ENCODE data around the gene CACNB2.

Gene CACNB2

GRCh38 chr10:18195060-18195799 is 55.0 kb downstream of the CACNB2 start:
- Histone ChIP-seq H3K4me2 (ENCODE audit: low read length, poor library complexity, severe bottlenecking) (no peak overlapping the region), H4K91ac (ENCODE audit: low read length) (no peak overlapping the region), H2BK120ac (ENCODE audit: low read depth, low read length) (no peak overlapping the region), H3K27ac (ENCODE audit: low read length, poor library complexity, severe bottlenecking) (no peak overlapping the region), H2BK12ac (ENCODE audit: low read length in 2 of 2) (peak overlapping the region in 1 of 2 experiments; percentile 29), H3K79me1 (replicated peaks; ENCODE audit: low read length, poor library complexity, severe bottlenecking) (no peaks in the 10 kb centered on the region), H3K23ac (ENCODE audit: low read length in 2 of 2) (no peak overlapping the region), H3K4me3 (ENCODE audit: insufficient read depth in 1 of 2, low read depth in 1 of 2, low read length in 2 of 2) (no peak overlapping the region), H2AFZ (ENCODE audit: low read depth, low read length) (no peak overlapping the region), H3K9me3 (ENCODE audit: control insufficient read depth, low read length) (no peaks in the 10 kb centered on the region), H3K36me3 (ENCODE audit: control insufficient read depth in 1 of 2, insufficient read depth in 2 of 2, low read depth in 1 of 2, low read length in 2 of 2) (no peaks in the 10 kb centered on the region), H2AK5ac (ENCODE audit: low read length, severe bottlenecking) (no peak overlapping the region), H2BK5ac (ENCODE audit: low read depth, low read length, poor library complexity, severe bottlenecking) (no peak overlapping the region), H3K9ac (ENCODE audit: low read length) (no peak overlapping the region), H3K14ac (ENCODE audit: low read length in 2 of 2) (no peak overlapping the region), H3K4ac (ENCODE audit: low read depth in 1 of 2, low read length in 2 of 2) (no peak overlapping the region), H3K4me1 (ENCODE audit: control insufficient read depth, insufficient read depth, low read depth, low read length) (no peaks in the 10 kb centered on the region), H3K18ac (ENCODE audit: low read depth in 1 of 2, low read length in 2 of 2) (no peak overlapping the region), H3K27me3 (ENCODE audit: control insufficient read depth in 1 of 2, insufficient read depth in 1 of 2, low read length in 2 of 2) (peaks cover 0 to 3% of the 10 kb centered on the region in 2 experiments), H4K8ac (ENCODE audit: low read length) (no peak overlapping the region), H2BK15ac (ENCODE audit: low read depth, poor library complexity, severe bottlenecking) (no peak overlapping the region)
- WGBS: 42% methylated on average over 10 of the region's 10 CpGs
- peak; percentile 39 for DNase-seq

GRCh38 chr10:18196806-18197550 is 56.8 kb downstream of the CACNB2 start:
- H3K4me3 ChIP-seq (ENCODE audit: insufficient read depth in 1 of 2, low read depth in 1 of 2, low read length in 2 of 2): no peak overlapping the region
- no peak overlapping the region for H2AK5ac ChIP-seq (ENCODE audit: low read length, severe bottlenecking)
- no peak overlapping the region for H3K18ac ChIP-seq (ENCODE audit: low read depth in 1 of 2, low read length in 2 of 2)
- no peak overlapping the region for H3K27ac ChIP-seq (ENCODE audit: low read length, poor library complexity, severe bottlenecking)
- no peaks in the 10 kb centered on the region for H3K36me3 ChIP-seq (ENCODE audit: control insufficient read depth in 1 of 2, insufficient read depth in 2 of 2, low read depth in 1 of 2, low read length in 2 of 2)
- no peak for DNase-seq
- no peak overlapping the region for H2AFZ ChIP-seq (ENCODE audit: low read depth, low read length)
- H3K9me3 ChIP-seq (ENCODE audit: control insufficient read depth, low read length): no peaks in the 10 kb centered on the region
- H3K27me3 ChIP-seq (ENCODE audit: control insufficient read depth in 1 of 2, insufficient read depth in 1 of 2, low read length in 2 of 2): peaks cover 0 to 3% of the 10 kb centered on the region in 2 experiments
- no peak overlapping the region for H3K9ac ChIP-seq (ENCODE audit: low read length)
- no peak overlapping the region for H2BK12ac ChIP-seq (ENCODE audit: low read length in 2 of 2)
- H3K4me2 ChIP-seq (ENCODE audit: low read length, poor library complexity, severe bottlenecking): no peak overlapping the region
- no peak overlapping the region for H2BK15ac ChIP-seq (ENCODE audit: low read depth, poor library complexity, severe bottlenecking)
- no peak overlapping the region for H4K91ac ChIP-seq (ENCODE audit: low read length)
- no peaks in the 10 kb centered on the region for H3K79me1 ChIP-seq (replicated peaks; ENCODE audit: low read length, poor library complexity, severe bottlenecking)
- no peak overlapping the region for H4K8ac ChIP-seq (ENCODE audit: low read length)
- WGBS: 61% methylated on average over 2 of the region's 2 CpGs
- H3K4ac ChIP-seq (ENCODE audit: low read depth in 1 of 2, low read length in 2 of 2): no peak overlapping the region
- no peaks in the 10 kb centered on the region for H3K4me1 ChIP-seq (ENCODE audit: control insufficient read depth, insufficient read depth, low read depth, low read length)
- H2BK5ac ChIP-seq (ENCODE audit: low read depth, low read length, poor library complexity, severe bottlenecking): no peak overlapping the region
- H3K23ac ChIP-seq (ENCODE audit: low read length in 2 of 2): no peak overlapping the region
- H2BK120ac ChIP-seq (ENCODE audit: low read depth, low read length): no peak overlapping the region
- no peak overlapping the region for H3K14ac ChIP-seq (ENCODE audit: low read length in 2 of 2)

- Histone ChIP-seq H2BK5ac (ENCODE audit: low read depth, low read length, poor library complexity, severe bottlenecking) (no peak overlapping the region), H3K23ac (ENCODE audit: low read length in 2 of 2) (no peak overlapping the region), H3K14ac (ENCODE audit: low read length in 2 of 2) (no peak overlapping the region), H2BK120ac (ENCODE audit: low read depth, low read length) (no peak overlapping the region), H3K9ac (ENCODE audit: low read length) (no peak overlapping the region), H3K4me1 (ENCODE audit: control insufficient read depth, insufficient read depth, low read depth, low read length) (no peaks in the 10 kb centered on the region), H3K4me3 (ENCODE audit: insufficient read depth in 1 of 2, low read depth in 1 of 2, low read length in 2 of 2) (no peak overlapping the region), H3K4ac (ENCODE audit: low read depth in 1 of 2, low read length in 2 of 2) (no peak overlapping the region), H2BK12ac (ENCODE audit: low read length in 2 of 2) (no peak overlapping the region), H3K27ac (ENCODE audit: low read length, poor library complexity, severe bottlenecking) (no peak overlapping the region), H4K91ac (ENCODE audit: low read length) (no peak overlapping the region), H4K8ac (ENCODE audit: low read length) (no peak overlapping the region), H2AK5ac (ENCODE audit: low read length, severe bottlenecking) (no peak overlapping the region), H3K4me2 (ENCODE audit: low read length, poor library complexity, severe bottlenecking) (no peak overlapping the region), H3K9me3 (ENCODE audit: control insufficient read depth, low read length) (no peaks in the 10 kb centered on the region), H3K27me3 (ENCODE audit: control insufficient read depth in 1 of 2, insufficient read depth in 1 of 2, low read length in 2 of 2) (peaks cover 0 to 3% of the 10 kb centered on the region in 2 experiments), H3K36me3 (ENCODE audit: control insufficient read depth in 1 of 2, insufficient read depth in 2 of 2, low read depth in 1 of 2, low read length in 2 of 2) (no peaks in the 10 kb centered on the region), H2BK15ac (ENCODE audit: low read depth, poor library complexity, severe bottlenecking) (no peak overlapping the region), H2AFZ (ENCODE audit: low read depth, low read length) (no peak overlapping the region), H3K79me1 (replicated peaks; ENCODE audit: low read length, poor library complexity, severe bottlenecking) (no peaks in the 10 kb centered on the region), H3K18ac (ENCODE audit: low read depth in 1 of 2, low read length in 2 of 2) (no peak overlapping the region)
- WGBS: 100% methylated on average over 1 of the region's 2 CpGs
- no peak for DNase-seq
Measured at GRCh38 chr10:18197706-18198105, 57.5 kb downstream of the CACNB2 start.

- H2AFZ ChIP-seq (ENCODE audit: low read depth, low read length): no peak overlapping the region
- no peak overlapping the region for H3K9ac ChIP-seq (ENCODE audit: low read length)
- no peak overlapping the region for H3K27ac ChIP-seq (ENCODE audit: low read length, poor library complexity, severe bottlenecking)
- no peaks in the 10 kb centered on the region for H3K79me1 ChIP-seq (replicated peaks; ENCODE audit: low read length, poor library complexity, severe bottlenecking)
- H3K4me1 ChIP-seq (ENCODE audit: control insufficient read depth, insufficient read depth, low read depth, low read length): no peaks in the 10 kb centered on the region
- H3K9me3 ChIP-seq (ENCODE audit: control insufficient read depth, low read length): no peaks in the 10 kb centered on the region
- H3K23ac ChIP-seq (ENCODE audit: low read length in 2 of 2): no peak overlapping the region
- H4K91ac ChIP-seq (ENCODE audit: low read length): no peak overlapping the region
- no peak overlapping the region for H2BK15ac ChIP-seq (ENCODE audit: low read depth, poor library complexity, severe bottlenecking)
- no peak overlapping the region for H3K4me2 ChIP-seq (ENCODE audit: low read length, poor library complexity, severe bottlenecking)
- peaks cover 3 to 6% of the 10 kb centered on the region in 2 experiments for H3K27me3 ChIP-seq (ENCODE audit: control insufficient read depth in 1 of 2, insufficient read depth in 1 of 2, low read length in 2 of 2)
- no peak overlapping the region for H2BK12ac ChIP-seq (ENCODE audit: low read length in 2 of 2)
- H2AK5ac ChIP-seq (ENCODE audit: low read length, severe bottlenecking): no peak overlapping the region
- no peak overlapping the region for H3K18ac ChIP-seq (ENCODE audit: low read depth in 1 of 2, low read length in 2 of 2)
- no peak overlapping the region for H4K8ac ChIP-seq (ENCODE audit: low read length)
- H3K4me3 ChIP-seq (ENCODE audit: insufficient read depth in 1 of 2, low read depth in 1 of 2, low read length in 2 of 2): no peak overlapping the region
- no peak overlapping the region for H3K4ac ChIP-seq (ENCODE audit: low read depth in 1 of 2, low read length in 2 of 2)
- H2BK120ac ChIP-seq (ENCODE audit: low read depth, low read length): no peak overlapping the region
- no peak overlapping the region for H2BK5ac ChIP-seq (ENCODE audit: low read depth, low read length, poor library complexity, severe bottlenecking)
- DNase-seq: no peak
- no peaks in the 10 kb centered on the region for H3K36me3 ChIP-seq (ENCODE audit: control insufficient read depth in 1 of 2, insufficient read depth in 2 of 2, low read depth in 1 of 2, low read length in 2 of 2)
- H3K14ac ChIP-seq (ENCODE audit: low read length in 2 of 2): no peak overlapping the region
Measured at GRCh38 chr10:18201877-18202276, 61.7 kb downstream of the CACNB2 start.

Measured in mesenchymal stem cell (in vitro differentiated cells and primary cell).